GM18951 (cell line): ENCODE data around the gene MATK.

ENCODE experiments used
- POLR2A ChIP-seq: IDR thresholded peaks from 4 replicates; pipeline ENCODE4 v1.6.1; 2011; ENCODE audit warnings: mild to moderate bottlenecking; ENCODE audit not compliant: insufficient read length, insufficient read depth; ENCODE audit errors: extremely low read depth
- in situ Hi-C: fragments of 300-500 bp; cut with MboI; formaldehyde crosslinking; loops from one replicate; pipeline ENCODE4 v1.12.0; 2022; ENCODE audit warnings: low sequenced_read_pairs, mixed read lengths, inconsistent platforms; ENCODE audit not compliant: unreplicated experiment

Gene MATK, protein sequence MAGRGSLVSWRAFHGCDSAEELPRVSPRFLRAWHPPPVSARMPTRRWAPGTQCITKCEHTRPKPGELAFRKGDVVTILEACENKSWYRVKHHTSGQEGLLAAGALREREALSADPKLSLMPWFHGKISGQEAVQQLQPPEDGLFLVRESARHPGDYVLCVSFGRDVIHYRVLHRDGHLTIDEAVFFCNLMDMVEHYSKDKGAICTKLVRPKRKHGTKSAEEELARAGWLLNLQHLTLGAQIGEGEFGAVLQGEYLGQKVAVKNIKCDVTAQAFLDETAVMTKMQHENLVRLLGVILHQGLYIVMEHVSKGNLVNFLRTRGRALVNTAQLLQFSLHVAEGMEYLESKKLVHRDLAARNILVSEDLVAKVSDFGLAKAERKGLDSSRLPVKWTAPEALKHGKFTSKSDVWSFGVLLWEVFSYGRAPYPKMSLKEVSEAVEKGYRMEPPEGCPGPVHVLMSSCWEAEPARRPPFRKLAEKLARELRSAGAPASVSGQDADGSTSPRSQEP

GRCh38 chr19:3785938-3786824, at the start of gene MATK:
MATK (minus strand) TSS chr19:3786381; CDS start chr19:3785135, 1,246 bp downstream.
- in situ Hi-C loops = no loop called here
- no peak for TF ChIP-seq POLR2A

DNA sequence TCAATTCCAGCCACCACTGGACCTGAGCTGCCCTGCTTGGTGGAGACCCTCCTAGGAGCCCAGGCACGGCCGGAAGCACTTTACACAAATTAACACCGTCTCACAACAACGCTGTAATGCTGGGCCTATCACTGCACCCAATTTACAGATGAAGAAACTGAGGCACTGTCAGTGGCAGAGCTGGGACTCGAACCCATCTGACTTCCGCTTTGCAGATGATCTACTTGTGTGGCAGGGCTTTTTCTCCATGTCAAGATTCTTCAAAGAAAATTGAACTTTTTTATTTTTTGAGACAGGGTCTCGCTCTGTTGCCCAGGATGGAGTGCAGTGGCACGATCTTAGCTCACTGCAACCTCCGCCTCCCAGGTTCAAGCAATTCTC, 48.9 kb upstream of the MATK start:
- in situ Hi-C loops = no loop called here
- TF ChIP-seq POLR2A = no peak

DNA sequence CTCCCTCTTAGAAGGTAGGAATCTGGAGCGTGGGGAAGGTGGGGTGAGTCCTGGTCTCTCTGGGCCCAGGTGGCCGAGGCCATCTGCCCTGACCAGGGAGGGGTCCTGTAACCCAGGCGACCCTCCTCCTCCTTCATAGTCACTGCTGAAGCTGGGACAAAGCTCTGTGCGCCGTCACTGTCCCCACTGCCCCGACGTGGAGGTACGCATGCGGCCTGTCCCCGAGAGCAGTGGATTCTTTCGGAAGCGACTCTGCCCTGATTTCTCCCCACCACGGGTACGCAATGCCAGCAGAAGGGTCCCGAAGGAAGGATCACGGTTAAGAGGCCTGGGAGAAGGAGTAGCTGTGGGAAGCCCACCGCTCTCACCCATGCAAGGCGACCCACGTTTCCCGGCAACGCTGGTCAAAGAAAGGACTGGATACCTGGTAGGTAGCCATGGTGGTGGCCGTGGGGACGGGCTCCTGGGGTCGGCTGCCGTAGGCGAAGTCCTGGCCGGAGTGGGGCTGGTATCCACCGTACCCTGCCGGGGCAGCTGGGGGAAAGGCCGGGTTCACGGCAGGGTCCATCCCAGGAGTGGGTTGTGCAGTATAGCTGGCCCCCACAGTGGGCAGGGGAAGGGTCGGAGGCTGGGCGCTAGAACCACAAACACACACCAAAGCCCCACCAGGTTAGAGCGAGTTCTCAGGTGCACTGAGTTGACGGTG, 48.3 kb upstream of the MATK start:
- in situ Hi-C loops = no loop called here
- TF ChIP-seq POLR2A = no peak

DNA sequence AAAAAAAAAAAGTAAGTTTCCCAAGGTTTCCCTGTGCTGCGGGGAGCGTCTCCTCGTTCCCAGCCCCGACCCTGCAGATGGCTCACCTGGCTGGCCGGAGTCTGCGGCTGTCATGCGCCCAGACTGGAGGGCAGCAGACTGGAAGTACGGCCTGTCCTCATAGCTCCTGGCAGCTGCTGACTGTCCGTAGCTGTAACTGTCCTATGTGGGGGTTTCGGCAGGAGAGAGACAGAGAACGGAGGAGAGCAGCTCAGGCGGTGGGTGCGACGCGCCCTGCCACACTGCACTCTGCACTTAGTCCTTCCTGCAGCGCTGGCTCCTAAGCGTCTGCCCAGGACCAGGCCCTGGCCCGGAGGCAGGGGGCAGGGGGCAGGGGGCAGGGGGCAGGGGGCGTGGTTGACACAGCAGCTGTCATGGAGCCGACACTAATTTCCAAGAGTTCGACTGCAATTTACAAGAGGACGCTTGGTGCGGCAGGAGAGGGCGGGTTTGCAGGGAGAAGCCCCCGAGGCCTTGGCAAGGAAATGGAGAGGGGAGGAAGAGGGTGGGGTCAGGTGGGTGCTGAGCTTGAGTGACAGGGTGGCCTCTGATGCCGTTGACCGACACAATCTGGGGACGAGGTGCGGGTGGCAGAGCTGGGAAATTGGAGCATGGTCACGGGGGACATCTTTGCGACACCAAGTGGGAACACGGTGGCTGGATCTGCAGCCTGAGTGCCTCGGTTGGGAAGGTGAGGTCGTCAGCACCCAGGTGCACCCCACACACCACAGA, 47.6 kb upstream of the MATK start:
- TF ChIP-seq POLR2A = no peak
- in situ Hi-C loops = no loop called here

DNA sequence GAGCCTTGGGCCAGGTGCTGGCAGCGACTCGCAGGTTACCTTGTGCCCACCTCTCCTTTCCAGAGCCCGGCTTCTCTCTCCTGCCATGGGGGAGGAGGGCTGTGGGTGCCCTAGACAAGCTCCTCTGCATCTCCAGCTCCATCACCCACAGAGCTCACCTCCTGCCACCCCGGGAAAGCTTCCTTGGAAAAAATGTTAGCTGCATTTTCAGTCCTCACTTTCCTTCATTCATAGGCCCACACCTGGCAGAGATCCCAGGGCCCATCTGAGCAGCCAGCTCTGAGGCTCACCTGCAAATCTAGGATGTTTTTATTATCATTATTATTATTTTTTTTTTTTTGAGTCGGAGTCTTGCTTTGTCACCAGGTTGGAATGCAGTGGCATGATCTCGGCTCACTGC, 45.8 kb upstream of the MATK start:
- in situ Hi-C loops = no loop called here
- no peak for TF ChIP-seq POLR2A

- in situ Hi-C loops = no loop called here
- TF ChIP-seq POLR2A = no peak
These were observed 45.4 kb upstream of the MATK start for GRCh38 chr19:3831601-3832000.

GRCh38 chr19:3830621-3831589, 44.7 kb upstream of the MATK start:
- TF ChIP-seq POLR2A = no peak
- in situ Hi-C loops = no loop called here

GRCh38 chr19:3827306-3827705, 41.1 kb upstream of the MATK start:
- in situ Hi-C loops = no loop called here

DNA sequence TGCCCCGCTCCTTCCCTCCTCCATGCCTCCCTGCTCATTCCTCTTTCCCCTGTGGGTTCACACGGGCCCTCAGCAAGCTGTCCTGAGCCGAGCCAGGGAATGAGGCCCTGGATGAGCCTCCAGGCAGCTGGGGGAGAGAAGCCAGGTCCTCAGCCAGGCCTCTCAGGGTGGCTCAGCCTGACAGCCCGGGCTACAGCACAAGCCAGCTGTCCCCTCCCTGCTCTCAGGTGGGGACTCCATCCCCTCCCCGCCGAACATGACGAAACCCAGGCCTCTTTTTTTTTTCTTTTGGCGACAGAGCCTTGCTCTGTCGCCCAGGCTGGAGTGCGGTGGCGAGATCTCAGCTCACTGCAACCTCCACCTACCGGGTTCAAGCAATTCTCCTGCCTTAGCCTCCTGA, 40.0 kb upstream of the MATK start:
- in situ Hi-C loops = no loop called here
- TF ChIP-seq POLR2A = no peak

More at GRCh38 chr19:3827306-3827705, 41.1 kb upstream of the MATK start:
- TF ChIP-seq POLR2A = no peak

DNA sequence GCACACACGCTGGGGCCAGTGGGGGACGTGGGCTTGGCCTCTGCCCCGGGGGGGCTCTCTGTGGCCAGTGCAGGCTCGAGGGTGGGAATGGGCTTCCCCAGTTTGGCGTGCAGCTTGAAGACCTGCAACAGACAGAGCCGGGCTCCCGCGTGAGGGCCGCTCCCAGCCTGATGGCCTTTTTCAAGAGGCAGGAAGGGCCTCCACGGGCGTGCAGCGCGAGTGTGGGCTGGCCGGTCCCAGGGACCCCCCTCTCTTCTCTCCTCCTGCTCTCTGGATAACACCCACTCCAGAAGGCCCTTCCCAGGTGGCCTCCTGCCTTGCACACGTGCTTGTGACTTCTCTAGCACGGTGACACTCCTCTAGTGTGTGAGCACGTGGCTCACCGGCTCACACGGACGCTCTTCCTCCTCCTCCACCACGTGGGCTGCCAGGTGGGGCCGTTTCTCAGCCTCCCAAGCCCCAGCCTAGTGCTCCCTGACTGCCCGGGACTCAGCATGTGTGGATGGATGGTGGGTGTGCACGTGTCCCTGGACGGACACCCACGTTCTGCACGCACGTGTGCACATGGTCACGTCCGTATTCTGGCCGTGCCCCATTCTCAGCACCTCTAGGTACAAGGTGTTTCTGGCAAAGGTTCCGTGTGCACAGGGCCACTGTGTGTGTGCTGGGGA, 39.2 kb upstream of the MATK start:
- no peak for TF ChIP-seq POLR2A
- in situ Hi-C loops = no loop called here

GRCh38 chr19:3823350-3823713, 37.2 kb upstream of the MATK start:
- no peak for TF ChIP-seq POLR2A
- in situ Hi-C loops = no loop called here
